DND-41 (cell line): ENCODE results near the gene CLTA.

Source experiments
- ATAC-seq: fragments of 200-7000 bp; cut with Tn5 transposase; 3 replicates; pipeline ENCODE4 v1.9.1; 2021; ENCODE audit warnings: low read depth; ENCODE audit not compliant: insufficient read depth
- DNase-seq: peaks from one replicate; pipeline ENCODE4 v3.0.0-alpha.2; 2020
- H2AFZ ChIP-seq: 2 replicates; pipeline ENCODE4 v1.6.0; 2012; ENCODE audit warnings: low read depth, low read length
- H3K27ac ChIP-seq: 2 replicates; pipeline ENCODE4 v1.5.1; 2012; ENCODE audit warnings: low read length, inconsistent platforms
- H3K27me3 ChIP-seq: fragments of 200-600 bp; sonication (generic); 2 replicates; pipeline ENCODE4 v1.6.0; 2012; ENCODE audit warnings: low read length, mild to moderate bottlenecking, inconsistent platforms; ENCODE audit not compliant: insufficient read depth, poor library complexity
- H3K36me3 ChIP-seq: 2 replicates; pipeline ENCODE4 v1.5.1; 2012; ENCODE audit warnings: low read length, inconsistent platforms; ENCODE audit not compliant: insufficient read depth
- H3K4me1 ChIP-seq: 2 replicates; pipeline ENCODE4 v1.5.1; 2012; ENCODE audit warnings: mild to moderate bottlenecking, low read length; ENCODE audit not compliant: insufficient read depth
- H3K4me2 ChIP-seq: 2 replicates; pipeline ENCODE4 v1.6.0; 2012; ENCODE audit warnings: mild to moderate bottlenecking, moderate library complexity, low read length, inconsistent platforms; ENCODE audit not compliant: insufficient read depth
- H3K4me3 ChIP-seq, 2 experiments: fragments of 200-600 bp in 1 of 2; shearing (Covaris generic) in 1 of 2; 2 replicates each; pipeline ENCODE4 v1.5.1; 2012 to 2016; ENCODE audit warnings: inconsistent platforms in 2 of 2, low read length in 2 of 2, mild to moderate bottlenecking in 2 of 2, low read depth in 1 of 2, moderate library complexity in 1 of 2
- H3K79me2 ChIP-seq: 2 replicates; pipeline ENCODE4 v1.6.0; 2012; ENCODE audit warnings: low read length, inconsistent platforms; ENCODE audit not compliant: insufficient read depth
- H3K9ac ChIP-seq: 2 replicates; pipeline ENCODE4 v1.6.0; 2012; ENCODE audit warnings: low read depth, mild to moderate bottlenecking, inconsistent platforms, low read length, moderate library complexity
- H3K9me3 ChIP-seq: 2 replicates; pipeline ENCODE4 v1.5.1; 2012; ENCODE audit warnings: low read length, moderate library complexity, mild to moderate bottlenecking, inconsistent platforms; ENCODE audit not compliant: insufficient read depth, severe bottlenecking
- H4K20me1 ChIP-seq: 2 replicates; pipeline ENCODE4 v1.6.0; 2012; ENCODE audit warnings: low read length; ENCODE audit not compliant: insufficient read depth
- CTCF ChIP-seq: IDR thresholded peaks from 2 replicates; pipeline ENCODE4 v1.5.1; 2012; ENCODE audit warnings: borderline replicate concordance, low read length, moderate library complexity, mild to moderate bottlenecking; ENCODE audit not compliant: poor library complexity, severe bottlenecking; ENCODE audit errors: extremely low read depth
- EZH2 ChIP-seq: IDR thresholded peaks from 3 replicates; pipeline ENCODE4 v1.6.1; 2012; ENCODE audit warnings: borderline replicate concordance, low read depth, mild to moderate bottlenecking, moderate library complexity, low read length, inconsistent platforms; ENCODE audit not compliant: severe bottlenecking

CLTA gene

GRCh38 chr9:36146651-36147050, 44.1 kb upstream of the CLTA start:
- Histone ChIP-seq H2AFZ (no peak overlapping the region), H4K20me1 (no peaks in the 10 kb centered on the region), H3K4me2 (no peak overlapping the region), H3K79me2 (no peaks in the 10 kb centered on the region), H3K4me1 (peaks cover 16% of the 10 kb centered on the region), H3K9me3 (no peaks in the 10 kb centered on the region), H3K27ac (no peak overlapping the region), H3K4me3 (no peak overlapping the region), H3K27me3 (no peaks in the 10 kb centered on the region), H3K36me3 (no peaks in the 10 kb centered on the region), H3K9ac (no peak overlapping the region)
- DNase-seq (no peak), ATAC-seq (no peak)
- no peak for TF ChIP-seq CTCF
- no peak for TF ChIP-seq EZH2

GRCh38 chr9:36147441-36148175, 43.1 kb upstream of the CLTA start:
- H3K4me3 ChIP-seq: no peak overlapping the region
- DNase-seq: no peak
- H3K27me3 ChIP-seq: no peaks in the 10 kb centered on the region
- H4K20me1 ChIP-seq: no peaks in the 10 kb centered on the region
- no peak for TF ChIP-seq EZH2
- no peak for TF ChIP-seq CTCF
- H3K9ac ChIP-seq: no peak overlapping the region
- no peaks in the 10 kb centered on the region for H3K36me3 ChIP-seq
- H2AFZ ChIP-seq: no peak overlapping the region
- H3K4me1 ChIP-seq: peaks cover 26% of the 10 kb centered on the region
- no peaks in the 10 kb centered on the region for H3K9me3 ChIP-seq
- ATAC-seq: no peak
- no peak overlapping the region for H3K27ac ChIP-seq
- no peak overlapping the region for H3K4me2 ChIP-seq
- no peaks in the 10 kb centered on the region for H3K79me2 ChIP-seq

- Histone ChIP-seq H3K4me1 (peaks cover 27% of the 10 kb centered on the region), H3K27ac (no peak overlapping the region), H2AFZ (no peak overlapping the region), H3K4me2 (no peak overlapping the region), H3K9ac (no peak overlapping the region), H3K9me3 (no peaks in the 10 kb centered on the region), H4K20me1 (no peaks in the 10 kb centered on the region), H3K4me3 (no peak overlapping the region), H3K36me3 (no peaks in the 10 kb centered on the region), H3K79me2 (no peaks in the 10 kb centered on the region), H3K27me3 (no peaks in the 10 kb centered on the region)
- TF ChIP-seq CTCF: no peak
- no peak for TF ChIP-seq EZH2
- ATAC-seq (peak; percentile 27; the same call in 2 of the 3 replicates), DNase-seq (peak; percentile 64)
Measured at GRCh38 chr9:36148311-36149051, 42.2 kb upstream of the CLTA start.
